Activated CD8-positive, alpha-beta T cell treated with anti-CD3 and anti-CD28 coated beads for 36 hours (primary cell): ENCODE measurements around the gene GRM6. TPM values are rescaled to one million over a fixed set of nuclear protein-coding genes. Genes with fewer than 3 reads are reported as not detected.

ENCODE experiments used
- ATAC-seq: fragments of 200-7000 bp; cut with Tn5 transposase; one replicate; pipeline ENCODE4 v1.10.0; 2021; ENCODE audit warnings: mild to moderate bottlenecking, moderate library complexity
- CTCF ChIA-PET: fragments of 350-600 bp; sonication (Branson Sonifier 250); formaldehyde crosslinking; loops from one replicate; lab custom pipeline; 2021; ENCODE audit warnings: antibody characterized with exemption; lab: Charles Lee
- POLR2A ChIA-PET: fragments of 350-600 bp; sonication (Branson Sonifier 250); formaldehyde crosslinking; loops from one replicate; lab custom pipeline; 2021; ENCODE audit warnings: antibody characterized with exemption; lab: Charles Lee
- DNase-seq: peaks from one replicate; pipeline ENCODE4 v3.0.0-alpha.2; 2020
- H3K27ac Mint-ChIP-seq: one replicate; pipeline ENCODE4 v1.8.0; 2021; ENCODE audit warnings: mild to moderate bottlenecking, mixed read lengths
- H3K27me3 Mint-ChIP-seq: one replicate; pipeline ENCODE4 v1.8.0; 2021; ENCODE audit warnings: mixed read lengths
- H3K36me3 Mint-ChIP-seq: one replicate; pipeline ENCODE4 v1.8.0; 2021; ENCODE audit warnings: low read depth, mixed read lengths
- H3K4me1 Mint-ChIP-seq: one replicate; pipeline ENCODE4 v1.8.0; 2021; ENCODE audit warnings: low read depth, mixed read lengths
- H3K4me3 Mint-ChIP-seq: one replicate; pipeline ENCODE4 v1.8.0; 2021; ENCODE audit warnings: mild to moderate bottlenecking, moderate library complexity, mixed read lengths
- H3K9me3 Mint-ChIP-seq: one replicate; pipeline ENCODE4 v1.8.0; 2021; ENCODE audit warnings: mixed read lengths
- intact Hi-C: fragments of 100-400 bp; cut with micrococcal nuclease; formaldehyde crosslinking; loops from one replicate; pipeline ENCODE4 v1.10.0; 2022
- total RNA-seq, 2 experiments: library from RNA; stranded (reverse); gene quantifications; one replicate each; pipeline ENCODE4 v1.2.3, GENCODE V29; 2021
- TF ChIP-seq, protein P1 (sequence below): fragments of 200-600 bp; IDR thresholded peaks from one replicate; pipeline ENCODE4 v1.8.0; 2022; ENCODE audit warnings: antibody characterized with exemption, mild to moderate bottlenecking

The GRM6 gene
- total RNA-seq, 2 experiments from 2014 or later = not detected

DNA sequence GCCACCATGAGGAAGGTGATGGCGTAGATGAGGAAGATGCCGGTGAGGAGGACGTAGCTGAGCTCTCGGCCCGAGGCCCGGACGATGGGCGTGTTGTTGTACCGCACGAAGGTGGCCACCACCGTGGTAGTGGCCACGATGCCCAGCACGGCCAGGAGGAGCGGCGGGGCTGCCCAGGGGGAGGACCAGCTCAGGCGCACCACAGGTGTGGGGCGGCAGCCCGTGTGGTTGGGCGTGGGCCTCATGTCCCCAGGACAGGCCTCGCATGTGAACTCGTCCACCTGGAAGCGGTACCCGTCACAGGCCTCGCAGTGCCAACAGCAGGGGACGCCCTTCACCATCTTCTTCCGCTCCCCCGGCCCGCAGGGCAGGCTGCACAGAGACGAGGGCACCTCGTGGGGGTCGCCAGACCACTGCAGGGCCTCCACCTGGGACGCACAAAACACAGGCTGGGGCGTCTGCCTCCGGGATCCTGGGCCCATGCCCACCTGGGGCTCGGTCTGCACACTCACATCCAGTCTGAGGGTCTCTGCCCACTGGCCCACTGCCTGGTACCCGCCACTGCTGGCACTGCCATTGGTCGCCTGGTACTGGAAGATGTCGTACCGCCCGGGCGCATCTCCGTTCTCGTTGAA lies 8.7 kb downstream of the GRM6 start:
- Mint-ChIP-seq H3K27me3 (no peaks in the 10 kb centered on the region), H3K4me1 (no peaks in the 10 kb centered on the region), H3K27ac (no peak overlapping the region), H3K9me3 (peaks cover 13% of the 10 kb centered on the region), H3K36me3 (no peaks in the 10 kb centered on the region), H3K4me3 (no peak overlapping the region)
- no peak for ATAC-seq
- ChIA-PET POLR2A (no interaction called here), CTCF (no interaction called here)
- intact Hi-C loops = no loop called here
- TF ChIP-seq, protein P1, sequence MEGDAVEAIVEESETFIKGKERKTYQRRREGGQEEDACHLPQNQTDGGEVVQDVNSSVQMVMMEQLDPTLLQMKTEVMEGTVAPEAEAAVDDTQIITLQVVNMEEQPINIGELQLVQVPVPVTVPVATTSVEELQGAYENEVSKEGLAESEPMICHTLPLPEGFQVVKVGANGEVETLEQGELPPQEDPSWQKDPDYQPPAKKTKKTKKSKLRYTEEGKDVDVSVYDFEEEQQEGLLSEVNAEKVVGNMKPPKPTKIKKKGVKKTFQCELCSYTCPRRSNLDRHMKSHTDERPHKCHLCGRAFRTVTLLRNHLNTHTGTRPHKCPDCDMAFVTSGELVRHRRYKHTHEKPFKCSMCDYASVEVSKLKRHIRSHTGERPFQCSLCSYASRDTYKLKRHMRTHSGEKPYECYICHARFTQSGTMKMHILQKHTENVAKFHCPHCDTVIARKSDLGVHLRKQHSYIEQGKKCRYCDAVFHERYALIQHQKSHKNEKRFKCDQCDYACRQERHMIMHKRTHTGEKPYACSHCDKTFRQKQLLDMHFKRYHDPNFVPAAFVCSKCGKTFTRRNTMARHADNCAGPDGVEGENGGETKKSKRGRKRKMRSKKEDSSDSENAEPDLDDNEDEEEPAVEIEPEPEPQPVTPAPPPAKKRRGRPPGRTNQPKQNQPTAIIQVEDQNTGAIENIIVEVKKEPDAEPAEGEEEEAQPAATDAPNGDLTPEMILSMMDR = no peak
- no peak for DNase-seq

DNA sequence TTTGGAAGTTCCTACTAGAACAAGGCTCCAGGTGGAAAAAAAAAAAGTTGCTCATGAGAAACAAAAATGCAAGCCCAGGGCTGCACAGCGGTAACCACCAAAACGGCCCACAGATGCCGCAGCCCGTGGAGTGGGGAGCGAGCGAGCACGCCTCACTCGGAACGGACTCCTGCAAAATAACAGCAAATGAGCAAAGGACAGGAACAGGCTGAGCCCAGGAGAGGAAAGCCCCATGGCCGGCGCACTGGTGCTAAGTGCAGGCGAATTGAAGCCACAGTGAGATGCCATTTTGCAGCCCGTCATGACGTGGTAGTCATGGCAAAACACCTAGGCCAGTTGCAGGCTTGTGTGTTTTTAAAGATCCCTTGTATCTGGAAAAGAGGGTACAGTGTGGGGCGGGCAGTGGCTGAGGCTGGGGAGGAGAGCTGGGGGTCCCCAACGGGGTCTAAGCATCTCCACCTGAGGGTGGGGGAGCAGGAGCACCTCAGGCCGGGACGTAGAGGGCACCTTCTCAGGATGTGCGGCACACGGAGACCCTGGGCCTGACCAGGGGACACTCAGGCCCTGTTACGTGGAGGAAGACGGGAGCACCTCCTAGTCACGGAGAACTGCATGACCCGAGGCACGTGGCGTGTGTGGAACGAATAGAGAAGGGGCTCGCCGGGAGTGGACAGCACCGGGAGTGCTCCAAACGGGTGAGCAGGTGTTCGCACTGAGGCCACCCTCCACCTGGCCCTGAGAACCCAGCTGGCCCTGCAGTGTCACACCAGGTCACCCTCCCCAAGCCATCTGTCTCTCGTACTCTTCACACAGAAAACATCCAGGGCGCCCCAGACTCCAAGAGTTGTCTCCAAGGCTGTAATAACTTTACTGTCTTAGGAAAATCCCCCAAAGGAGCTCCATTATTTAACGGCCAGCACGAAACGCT lies 10.7 kb downstream of the GRM6 start:
- Mint-ChIP-seq H3K4me1 (no peaks in the 10 kb centered on the region), H3K27ac (no peak overlapping the region), H3K27me3 (no peaks in the 10 kb centered on the region), H3K36me3 (peaks cover 4% of the 10 kb centered on the region), H3K9me3 (peaks cover 18% of the 10 kb centered on the region), H3K4me3 (no peak overlapping the region)
- CTCF ChIA-PET = no interaction called here
- intact Hi-C loops = no loop called here
- TF ChIP-seq, protein P1 = no peak
- POLR2A ChIA-PET = no interaction called here
- DNase-seq (no peak), ATAC-seq (no peak)

DNA sequence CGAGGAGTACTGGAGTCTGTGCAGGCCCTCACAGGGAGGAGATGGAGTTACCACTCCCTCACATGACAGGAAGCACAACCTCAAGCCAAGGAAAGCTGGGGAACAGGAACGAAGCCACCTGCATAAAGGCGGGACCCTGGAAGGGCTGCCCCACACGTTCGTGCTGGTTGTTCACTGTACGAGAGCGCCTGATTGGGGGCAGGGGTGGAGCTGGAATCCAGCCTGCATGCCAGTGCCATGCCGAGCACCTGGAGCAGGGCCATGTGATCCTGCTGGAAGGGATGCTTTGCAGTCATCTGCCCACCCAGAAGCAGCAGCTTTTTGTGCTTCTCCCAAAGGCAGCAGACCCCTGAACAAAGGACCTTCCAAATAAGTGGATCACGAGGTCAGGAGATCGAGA lies 11.4 kb downstream of the GRM6 start:
- ATAC-seq = no peak

DNA sequence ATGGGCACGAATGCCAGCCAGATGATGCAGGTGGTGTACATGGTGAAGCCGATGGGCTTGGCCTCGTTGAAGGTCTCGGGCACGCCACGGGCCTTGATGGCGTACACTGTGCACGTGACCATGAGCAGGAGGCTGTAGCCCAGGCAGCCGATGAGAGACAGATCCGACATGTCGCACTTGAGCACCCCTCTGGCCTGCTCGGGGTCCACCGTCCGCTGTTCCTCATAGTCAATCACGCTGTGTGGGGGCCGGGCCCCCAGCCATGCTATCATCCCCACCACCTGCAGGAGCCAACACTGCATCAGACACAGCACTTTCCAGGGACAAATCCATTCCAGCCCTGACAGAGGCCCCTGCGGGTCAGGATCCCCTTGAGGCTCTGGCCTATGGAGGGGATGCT lies 12.2 kb downstream of the GRM6 start:
- TF ChIP-seq, protein P1 = no peak
- no peak for DNase-seq

More for the DNA sequence above, 11.4 kb downstream of the GRM6 start:
- no peak for DNase-seq
- no peaks in the 10 kb centered on the region for H3K4me1 Mint-ChIP-seq
- POLR2A ChIA-PET = no interaction called here
- no peak overlapping the region for H3K4me3 Mint-ChIP-seq
- intact Hi-C loops = no loop called here
- CTCF ChIA-PET = no interaction called here
- no peak overlapping the region for H3K27ac Mint-ChIP-seq
- peaks cover 18% of the 10 kb centered on the region for H3K9me3 Mint-ChIP-seq
- TF ChIP-seq, protein P1 = no peak
- H3K27me3 Mint-ChIP-seq = no peaks in the 10 kb centered on the region
- H3K36me3 Mint-ChIP-seq = peaks cover 4% of the 10 kb centered on the region

DNA sequence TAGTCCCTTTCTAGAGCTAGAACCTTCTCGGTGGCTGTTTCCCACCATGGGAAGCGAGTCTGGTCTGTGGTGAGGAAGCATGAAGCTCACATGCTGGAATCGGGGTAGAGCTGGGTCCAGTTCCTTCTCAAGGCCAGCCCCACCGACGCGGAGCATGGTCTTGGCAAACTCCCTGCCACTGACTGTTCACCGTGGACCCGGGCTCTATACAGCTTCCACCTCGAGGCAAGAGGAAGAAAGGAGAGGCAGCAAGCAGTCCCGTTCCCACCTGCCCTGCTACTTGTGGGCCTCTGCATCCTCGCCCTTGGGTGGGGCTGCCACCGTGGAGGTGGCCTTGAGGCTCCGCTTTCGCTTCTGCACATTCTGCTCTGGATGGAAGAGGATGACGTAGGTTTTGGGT lies 13.7 kb downstream of the GRM6 start:
- ChIA-PET CTCF (no interaction called here), POLR2A (no interaction called here)
- Mint-ChIP-seq H3K9me3 (peaks cover 24% of the 10 kb centered on the region), H3K4me1 (no peaks in the 10 kb centered on the region), H3K36me3 (peaks cover 4% of the 10 kb centered on the region), H3K27ac (no peak overlapping the region), H3K27me3 (no peaks in the 10 kb centered on the region), H3K4me3 (no peak overlapping the region)
- DNase-seq (no peak), ATAC-seq (no peak)
- TF ChIP-seq, protein P1 = no peak
- intact Hi-C loops = no loop called here

More for the DNA sequence above, 12.2 kb downstream of the GRM6 start:
- Mint-ChIP-seq H3K4me1 (no peaks in the 10 kb centered on the region), H3K36me3 (peaks cover 4% of the 10 kb centered on the region), H3K9me3 (peaks cover 22% of the 10 kb centered on the region), H3K27me3 (no peaks in the 10 kb centered on the region), H3K4me3 (no peak overlapping the region), H3K27ac (no peak overlapping the region)
- ChIA-PET CTCF (no interaction called here), POLR2A (no interaction called here)
- intact Hi-C loops = no loop called here
- no peak for ATAC-seq
